ENCODE data around the gene CREB3L2.
A peak's percentile ranks its signal among the peaks of the same experiment; 100 is the strongest.
"Not testable (repeated sequence)": the region's sequence is repeated elsewhere in the genome, so short reads cannot be mapped to it uniquely, and the experiment has no call there.

Gene CREB3L2

DNA sequence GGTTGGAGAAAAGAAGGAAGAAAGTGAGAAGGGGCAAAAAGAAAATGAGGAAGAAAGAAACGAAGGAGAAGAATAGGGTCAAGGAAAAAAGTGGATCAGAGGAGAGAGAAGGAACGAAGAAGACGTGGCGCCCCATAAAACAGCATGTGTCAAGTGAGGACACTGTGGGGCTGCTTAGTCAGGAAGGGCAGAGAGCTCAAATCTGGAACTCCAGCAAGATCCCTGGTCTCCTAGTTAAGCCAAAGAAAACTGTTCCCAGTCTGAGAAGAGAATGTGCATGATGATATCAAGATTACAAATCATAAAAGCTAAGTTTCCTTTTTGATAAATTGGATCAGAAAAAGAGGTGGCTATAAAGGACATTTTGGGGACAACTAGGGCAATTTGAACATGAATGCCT, 33.0 kb downstream of the CREB3L2 start:
- no peaks in the 10 kb centered on the region for H3K9me3 ChIP-seq (ENCODE audit: control insufficient read depth, insufficient read depth, low read depth, low read length)
- ChIA-PET CTCF (interaction anchor here (0.7 to 0.9 kb wide), 2 partner anchors 34 to 345 kb away, joined by 4 read pairs; no protein-coding TSS in a partner anchor), POLR2A (no interaction called here)
- no peak overlapping the region for H3K4me3 ChIP-seq (ENCODE audit: low read depth, low read length)
- no peaks in the 10 kb centered on the region for H3K36me3 ChIP-seq (ENCODE audit: control insufficient read depth in 2 of 2, insufficient read depth in 1 of 2, low read length in 2 of 2)
- TF ChIP-seq ZNF777 (tag by site-specific recombination; IDR thresholded peaks at IDR 0.05; ENCODE audit: borderline replicate concordance) (no peak), REPIN1 (tag by site-specific recombination; IDR thresholded peaks at IDR 0.05; ENCODE audit: low read depth) (no peak), ZFHX2 (tag by site-specific recombination; conservative IDR thresholded peaks at IDR 0.05) (no peak)
- H3K27ac ChIP-seq (ENCODE audit: extremely low read depth, low read depth, low read length) = no peak overlapping the region
- H3K4me1 ChIP-seq (ENCODE audit: control insufficient read depth, insufficient read depth, low read length) = no peaks in the 10 kb centered on the region

DNA sequence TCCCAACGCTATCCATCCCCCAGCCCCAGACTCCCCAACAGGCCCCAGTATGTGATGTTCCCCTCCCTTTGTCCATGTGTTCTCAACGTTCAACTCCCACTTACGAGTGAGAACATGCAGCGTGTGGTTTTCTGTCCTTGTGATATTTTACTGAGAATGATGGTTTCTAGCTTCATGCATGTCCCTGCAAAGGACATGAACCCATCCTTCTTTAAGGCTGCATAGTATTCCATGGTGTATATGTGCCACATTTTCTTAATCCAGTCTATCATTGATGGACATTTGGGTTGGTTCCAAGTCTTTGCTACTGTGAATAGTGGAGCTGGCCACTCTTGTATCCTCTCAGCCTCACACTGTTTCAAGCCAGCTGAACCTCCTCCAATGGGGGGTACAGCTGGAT, 33.5 kb downstream of the CREB3L2 start:
- H3K9me3 ChIP-seq (ENCODE audit: control insufficient read depth, insufficient read depth, low read depth, low read length); H3K4me3 ChIP-seq (ENCODE audit: low read depth, low read length); POLR2A ChIA-PET; H3K4me1 ChIP-seq (ENCODE audit: control insufficient read depth, insufficient read depth, low read length); H3K27ac ChIP-seq (ENCODE audit: extremely low read depth, low read depth, low read length); H3K36me3 ChIP-seq (ENCODE audit: control insufficient read depth in 2 of 2, insufficient read depth in 1 of 2, low read length in 2 of 2): not testable (repeated sequence)
- CTCF ChIA-PET = interaction anchor here (0.6 to 1.3 kb wide), 4 partner anchors 33 to 344 kb away, joined by 3 to 4 read pairs (median 4); partner anchors contain the start of gene CREB3L2
- peak; percentile 83 for TF ChIP-seq ZNF146 (tag by site-specific recombination; IDR thresholded peaks at IDR 0.05)

DNA sequence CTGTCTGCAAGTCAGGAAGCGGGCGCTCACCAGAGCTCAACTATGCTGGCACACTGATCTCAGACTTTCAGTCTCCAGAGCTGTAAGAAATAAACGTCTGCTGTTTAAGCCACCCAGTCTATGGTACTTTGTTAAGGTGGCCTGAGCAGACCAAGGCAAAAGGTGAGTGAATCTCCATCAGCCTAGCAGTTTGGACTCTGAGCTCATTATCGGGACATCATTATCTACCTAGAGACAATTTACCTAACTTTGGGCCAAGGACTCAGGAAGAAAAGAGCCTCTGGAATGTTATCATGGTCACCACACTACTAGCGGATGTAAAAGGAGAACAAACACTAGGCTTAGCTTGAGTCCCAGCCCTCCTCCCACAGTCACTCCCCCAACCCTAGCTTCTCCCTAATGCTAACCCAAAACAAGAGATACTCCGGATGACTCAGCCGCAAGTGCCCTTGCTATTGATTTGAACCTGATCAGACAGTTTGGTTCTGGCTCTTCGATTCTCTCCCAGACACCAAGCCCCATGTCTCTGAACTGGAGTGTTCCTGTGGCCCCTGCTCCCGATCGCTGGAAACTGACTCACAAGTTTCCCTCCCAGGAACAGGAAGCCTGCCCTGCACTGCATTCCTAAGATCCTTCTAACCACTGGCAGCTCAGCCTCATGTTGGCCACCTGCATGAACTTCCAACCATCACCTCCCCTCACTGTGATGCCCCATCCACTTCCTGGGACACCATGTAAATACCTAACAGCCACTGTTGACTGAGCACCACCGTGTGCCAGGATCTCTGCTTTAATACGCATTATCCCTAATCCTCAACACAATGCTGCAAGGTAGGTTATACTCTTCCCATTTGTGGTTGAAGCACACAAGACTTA, 34.5 kb downstream of the CREB3L2 start:
- ChIA-PET POLR2A (no interaction called here), CTCF (interaction anchor here (0.6 to 1.3 kb wide), 3 partner anchors 33 to 66 kb away, joined by 3 to 4 read pairs (median 3); partner anchors contain the start of gene CREB3L2)
- TF ChIP-seq ZNF629 (tag by site-specific recombination; IDR thresholded peaks at IDR 0.05) = no peak
- no peak for TF ChIP-seq IKZF3 (tag by site-specific recombination; IDR thresholded peaks at IDR 0.05)
- no peak for TF ChIP-seq ZNF132 (tag by site-specific recombination; IDR thresholded peaks at IDR 0.05; ENCODE audit: borderline replicate concordance)
- TF ChIP-seq, protein P1, sequence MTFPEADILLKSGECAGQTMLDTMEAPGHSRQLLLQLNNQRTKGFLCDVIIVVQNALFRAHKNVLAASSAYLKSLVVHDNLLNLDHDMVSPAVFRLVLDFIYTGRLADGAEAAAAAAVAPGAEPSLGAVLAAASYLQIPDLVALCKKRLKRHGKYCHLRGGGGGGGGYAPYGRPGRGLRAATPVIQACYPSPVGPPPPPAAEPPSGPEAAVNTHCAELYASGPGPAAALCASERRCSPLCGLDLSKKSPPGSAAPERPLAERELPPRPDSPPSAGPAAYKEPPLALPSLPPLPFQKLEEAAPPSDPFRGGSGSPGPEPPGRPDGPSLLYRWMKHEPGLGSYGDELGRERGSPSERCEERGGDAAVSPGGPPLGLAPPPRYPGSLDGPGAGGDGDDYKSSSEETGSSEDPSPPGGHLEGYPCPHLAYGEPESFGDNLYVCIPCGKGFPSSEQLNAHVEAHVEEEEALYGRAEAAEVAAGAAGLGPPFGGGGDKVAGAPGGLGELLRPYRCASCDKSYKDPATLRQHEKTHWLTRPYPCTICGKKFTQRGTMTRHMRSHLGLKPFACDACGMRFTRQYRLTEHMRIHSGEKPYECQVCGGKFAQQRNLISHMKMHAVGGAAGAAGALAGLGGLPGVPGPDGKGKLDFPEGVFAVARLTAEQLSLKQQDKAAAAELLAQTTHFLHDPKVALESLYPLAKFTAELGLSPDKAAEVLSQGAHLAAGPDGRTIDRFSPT (tag by site-specific recombination; IDR thresholded peaks at IDR 0.05) = no peak
- no peak for TF ChIP-seq ZFP3 (tag by site-specific recombination; IDR thresholded peaks at IDR 0.05; ENCODE audit: low read depth)
- TF ChIP-seq, protein P2, sequence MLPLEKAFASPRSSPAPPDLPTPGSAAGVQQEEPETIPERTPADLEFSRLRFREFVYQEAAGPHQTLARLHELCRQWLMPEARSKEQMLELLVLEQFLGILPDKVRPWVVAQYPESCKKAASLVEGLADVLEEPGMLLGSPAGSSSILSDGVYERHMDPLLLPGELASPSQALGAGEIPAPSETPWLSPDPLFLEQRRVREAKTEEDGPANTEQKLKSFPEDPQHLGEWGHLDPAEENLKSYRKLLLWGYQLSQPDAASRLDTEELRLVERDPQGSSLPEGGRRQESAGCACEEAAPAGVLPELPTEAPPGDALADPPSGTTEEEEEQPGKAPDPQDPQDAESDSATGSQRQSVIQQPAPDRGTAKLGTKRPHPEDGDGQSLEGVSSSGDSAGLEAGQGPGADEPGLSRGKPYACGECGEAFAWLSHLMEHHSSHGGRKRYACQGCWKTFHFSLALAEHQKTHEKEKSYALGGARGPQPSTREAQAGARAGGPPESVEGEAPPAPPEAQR (tag by site-specific recombination; IDR thresholded peaks at IDR 0.05) = no peak
- no peak for TF ChIP-seq ZNF10 (tag by site-specific recombination; IDR thresholded peaks at IDR 0.05)
- TF ChIP-seq, protein P3, sequence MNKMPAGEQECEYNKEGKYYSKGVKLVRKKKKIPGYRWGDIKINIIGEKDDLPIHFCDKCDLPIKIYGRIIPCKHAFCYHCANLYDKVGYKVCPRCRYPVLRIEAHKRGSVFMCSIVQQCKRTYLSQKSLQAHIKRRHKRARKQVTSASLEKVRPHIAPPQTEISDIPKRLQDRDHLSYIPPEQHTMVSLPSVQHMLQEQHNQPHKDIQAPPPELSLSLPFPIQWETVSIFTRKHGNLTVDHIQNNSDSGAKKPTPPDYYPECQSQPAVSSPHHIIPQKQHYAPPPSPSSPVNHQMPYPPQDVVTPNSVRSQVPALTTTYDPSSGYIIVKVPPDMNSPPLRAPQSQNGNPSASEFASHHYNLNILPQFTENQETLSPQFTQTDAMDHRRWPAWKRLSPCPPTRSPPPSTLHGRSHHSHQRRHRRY (tag by site-specific recombination; IDR thresholded peaks at IDR 0.05) = no peak
- TF ChIP-seq ZEB2 (tag by site-specific recombination; IDR thresholded peaks at IDR 0.05) = no peak
- no peak for TF ChIP-seq ZNF544 (tag by site-specific recombination; IDR thresholded peaks at IDR 0.05)
- no peak for TF ChIP-seq SP2 (tag by site-specific recombination; IDR thresholded peaks at IDR 0.05)
- no peak for TF ChIP-seq SETDB1 (IDR thresholded peaks at IDR 0.05; ENCODE audit: insufficient read length, low read length)
- no peak for TF ChIP-seq ZNF221 (tag by site-specific recombination; IDR thresholded peaks at IDR 0.05; ENCODE audit: borderline replicate concordance)
- TF ChIP-seq ZNF391 (tag by site-specific recombination; IDR thresholded peaks at IDR 0.05; ENCODE audit: borderline replicate concordance, low read depth) = no peak
- TF ChIP-seq ZNF843 (tag by site-specific recombination; IDR thresholded peaks at IDR 0.05) = no peak
- TF ChIP-seq ZNF416 (tag by site-specific recombination; IDR thresholded peaks at IDR 0.05) = no peak
- no peak for TF ChIP-seq ZNF791 (tag by site-specific recombination; IDR thresholded peaks at IDR 0.05)
- Histone ChIP-seq H3K36me3 (ENCODE audit: control insufficient read depth in 2 of 2, insufficient read depth in 1 of 2, low read length in 2 of 2) (no peaks in the 10 kb centered on the region), H3K4me3 (ENCODE audit: low read depth, low read length) (no peak overlapping the region), H3K9me3 (ENCODE audit: control insufficient read depth, insufficient read depth, low read depth, low read length) (no peaks in the 10 kb centered on the region), H3K4me1 (ENCODE audit: control insufficient read depth, insufficient read depth, low read length) (no peaks in the 10 kb centered on the region), H3K27ac (ENCODE audit: extremely low read depth, low read depth, low read length) (no peak overlapping the region)
